GM21390 (cell line): ENCODE measurements around the gene PCYT1B.

Source experiments
- ATAC-seq: cut with Tn5 transposase; IDR thresholded peaks from one replicate; pipeline ENCODE4 v1.9.1; 2021; ENCODE audit not compliant: unreplicated experiment

The PCYT1B gene

GRCh38 chrX:24536551-24536950 is 110.6 kb downstream of the PCYT1B start:
- ATAC-seq = no peak

- ATAC-seq = no peak
Observed at GRCh38 chrX:24528605-24529004, 118.5 kb downstream of the PCYT1B start.

GRCh38 chrX:24526616-24527015 is 120.5 kb downstream of the PCYT1B start:
- no peak for ATAC-seq

- no peak for ATAC-seq
Observed at GRCh38 chrX:24525455-24525854, 121.7 kb downstream of the PCYT1B start.

- ATAC-seq = no peak
Observed at GRCh38 chrX:24520472-24520871, 126.7 kb downstream of the PCYT1B start.

- no peak for ATAC-seq
Observed at GRCh38 chrX:24515447-24515846, 131.7 kb downstream of the PCYT1B start.

- peak; percentile 96 for ATAC-seq
Observed at GRCh38 chrX:24513416-24513815, 133.7 kb downstream of the PCYT1B start.

GRCh38 chrX:24508375-24508774 is 138.8 kb downstream of the PCYT1B start:
- no peak for ATAC-seq
